ENCODE data around the gene TMEM179. TPM values are rescaled to one million over a fixed set of nuclear protein-coding genes. Genes with fewer than 3 reads are reported as not detected.

The TMEM179 gene
- total and polyA plus RNA-seq, 4 donors = 0.08 to 0.12 (median 0.10) TPM; not detected in 1

- Histone ChIP-seq H3K9ac (ENCODE audit: insufficient read depth in 1 of 2, low read length in 2 of 2) (no peak overlapping the region), H3K27ac (ENCODE audit: low read depth in 1 of 2, low read length in 1 of 2) (no peak overlapping the region), H3K4me1 (ENCODE audit: control insufficient read depth in 5 of 5, insufficient read depth in 5 of 5, low read length in 5 of 5) (peaks cover 0 to 22% (median 5%) of the 10 kb centered on the region in 5 donors), H3K36me3 (ENCODE audit: control insufficient read depth in 4 of 4, insufficient read depth in 4 of 4, low read length in 4 of 4) (no peaks in the 10 kb centered on the region), H3K27me3 (ENCODE audit: control insufficient read depth in 3 of 3, insufficient read depth in 3 of 3, low read length in 2 of 3) (peaks cover 5 to 16% (median 15%) of the 10 kb centered on the region in 3 donors), H3K9me3 (ENCODE audit: control insufficient read depth in 4 of 4, insufficient read depth in 3 of 4, low read length in 3 of 4) (peaks cover 0 to 3% (median 0%) of the 10 kb centered on the region in 4 donors), H3K4me3 (no peak overlapping the region)
- 75 to 84% methylated on average over 8 of the region's 8 CpGs for WGBS, 2 donors
- no peak for ATAC-seq (ENCODE audit: insufficient read depth, low FRiP score)
- no peak for TF ChIP-seq CTCF (IDR thresholded peaks at IDR 0.05; ENCODE audit: control extremely low read depth, extremely low read depth)
- peak in 1 of 3 donors; percentile 10 for DNase-seq
Observed at GRCh38 chr14:104600805-104601204, 3.8 kb downstream of the TMEM179 start.

- ATAC-seq (ENCODE audit: insufficient read depth, low FRiP score) (no peak), DNase-seq (peak in 2 of 3 donors; percentile 30 to 45)
- Histone ChIP-seq H3K9ac (ENCODE audit: insufficient read depth in 1 of 2, low read length in 2 of 2) (no peak overlapping the region), H3K4me1 (ENCODE audit: control insufficient read depth in 5 of 5, insufficient read depth in 5 of 5, low read length in 5 of 5) (peaks cover 0 to 22% (median 5%) of the 10 kb centered on the region in 5 donors), H3K36me3 (ENCODE audit: control insufficient read depth in 4 of 4, insufficient read depth in 4 of 4, low read length in 4 of 4) (no peaks in the 10 kb centered on the region), H3K4me3 (no peak overlapping the region), H3K9me3 (ENCODE audit: control insufficient read depth in 4 of 4, insufficient read depth in 3 of 4, low read length in 3 of 4) (peaks cover 0 to 3% (median 0%) of the 10 kb centered on the region in 4 donors), H3K27ac (ENCODE audit: low read depth in 1 of 2, low read length in 1 of 2) (no peak overlapping the region), H3K27me3 (ENCODE audit: control insufficient read depth in 3 of 3, insufficient read depth in 3 of 3, low read length in 2 of 3) (peaks cover 0 to 16% (median 9%) of the 10 kb centered on the region in 3 donors)
- 29 to 34% methylated on average over 14 of the region's 14 CpGs for WGBS, 2 donors
- TF ChIP-seq CTCF (IDR thresholded peaks at IDR 0.05; ENCODE audit: control extremely low read depth, extremely low read depth) = no peak
Observed at GRCh38 chr14:104600141-104600643, 4.4 kb downstream of the TMEM179 start.

GRCh38 chr14:104599446-104599845, 5.1 kb downstream of the TMEM179 start:
- H3K36me3 ChIP-seq (ENCODE audit: control insufficient read depth in 4 of 4, insufficient read depth in 4 of 4, low read length in 4 of 4) = no peaks in the 10 kb centered on the region
- 84 to 93% methylated on average over 7 of the region's 7 CpGs for whole genome bisulfite sequencing, 2 donors
- peak in 1 of 3 donors; percentile 8 for DNase-seq
- TF ChIP-seq CTCF (IDR thresholded peaks at IDR 0.05; ENCODE audit: control extremely low read depth, extremely low read depth) = no peak
- H3K4me3 ChIP-seq = no peak overlapping the region
- peaks cover 0 to 3% (median 0%) of the 10 kb centered on the region in 4 donors for H3K9me3 ChIP-seq (ENCODE audit: control insufficient read depth in 4 of 4, insufficient read depth in 3 of 4, low read length in 3 of 4)
- peaks cover 0 to 17% (median 4%) of the 10 kb centered on the region in 5 donors for H3K4me1 ChIP-seq (ENCODE audit: control insufficient read depth in 5 of 5, insufficient read depth in 5 of 5, low read length in 5 of 5)
- peaks cover 0 to 10% (median 6%) of the 10 kb centered on the region in 3 donors for H3K27me3 ChIP-seq (ENCODE audit: control insufficient read depth in 3 of 3, insufficient read depth in 3 of 3, low read length in 2 of 3)
- no peak overlapping the region for H3K27ac ChIP-seq (ENCODE audit: low read depth in 1 of 2, low read length in 1 of 2)
- H3K9ac ChIP-seq (ENCODE audit: insufficient read depth in 1 of 2, low read length in 2 of 2) = no peak overlapping the region
- ATAC-seq (ENCODE audit: insufficient read depth, low FRiP score) = no peak

GRCh38 chr14:104598910-104599273, 5.7 kb downstream of the TMEM179 start:
- H3K27ac ChIP-seq (ENCODE audit: low read depth in 1 of 2, low read length in 1 of 2) = no peak overlapping the region
- H3K27me3 ChIP-seq (ENCODE audit: control insufficient read depth in 3 of 3, insufficient read depth in 3 of 3, low read length in 2 of 3) = peaks cover 0 to 10% (median 4%) of the 10 kb centered on the region in 3 donors
- peaks cover 0 to 17% (median 0%) of the 10 kb centered on the region in 5 donors for H3K4me1 ChIP-seq (ENCODE audit: control insufficient read depth in 5 of 5, insufficient read depth in 5 of 5, low read length in 5 of 5)
- H3K9me3 ChIP-seq (ENCODE audit: control insufficient read depth in 4 of 4, insufficient read depth in 3 of 4, low read length in 3 of 4) = peaks cover 0 to 3% (median 0%) of the 10 kb centered on the region in 4 donors
- DNase-seq = no peak
- no peak overlapping the region for H3K4me3 ChIP-seq
- no peak for ATAC-seq (ENCODE audit: insufficient read depth, low FRiP score)
- H3K36me3 ChIP-seq (ENCODE audit: control insufficient read depth in 4 of 4, insufficient read depth in 4 of 4, low read length in 4 of 4) = no peaks in the 10 kb centered on the region
- no peak overlapping the region for H3K9ac ChIP-seq (ENCODE audit: insufficient read depth in 1 of 2, low read length in 2 of 2)
- no peak for TF ChIP-seq CTCF (IDR thresholded peaks at IDR 0.05; ENCODE audit: control extremely low read depth, extremely low read depth)
- WGBS, 2 donors = 84 to 91% methylated on average over 12 of the region's 12 CpGs
